BJ (cell line): ENCODE results near the gene NDUFS4. TPM values are rescaled to one million over a fixed set of nuclear protein-coding genes. Genes with fewer than 3 reads are reported as not detected.
A peak's percentile ranks its signal among the peaks of the same experiment; 100 is the strongest.
"Not testable (repeated sequence)": the region's sequence is repeated elsewhere in the genome, so short reads cannot be mapped to it uniquely, and the experiment has no call there.

Experiments
- CTCF ChIA-PET: fragments of 350-600 bp; formaldehyde crosslinking; extraction: SDS; loops from one replicate; lab custom pipeline; 2021; ENCODE audit warnings: antibody characterized with exemption, inconsistent platforms; lab: Yijun Ruan, JAX
- POLR2A ChIA-PET: fragments of 300-600 bp; sonication (Branson Sonifier 250); formaldehyde crosslinking; extraction: SDS; loops from one replicate; lab custom pipeline; 2021; ENCODE audit warnings: antibody characterized with exemption; lab: Charles Lee
- DNase-seq: peaks from one replicate; pipeline ENCODE4 v3.0.0-alpha.2; 2011; ENCODE audit warnings: low read depth
- H3K27me3 ChIP-seq: 2 replicates; pipeline ENCODE4 v1.6.0; 2011; ENCODE audit warnings: low read length; ENCODE audit not compliant: control insufficient read depth, insufficient read depth
- H3K36me3 ChIP-seq: 2 replicates; pipeline ENCODE4 v1.5.1; 2011; ENCODE audit warnings: low read length; ENCODE audit not compliant: control insufficient read depth, insufficient read depth
- H3K4me3 ChIP-seq: 2 replicates; pipeline ENCODE4 v1.5.1; 2011; ENCODE audit warnings: low read depth, mild to moderate bottlenecking, control low read depth, low read length
- polyA plus RNA-seq: library from polyadenylated mRNA; depleted of rRNA; stranded (reverse); fragments of >200 nt; gene quantifications from 2 replicates; pipeline ENCODE4 v1.2.3, GENCODE V29; 2011
- TF ChIP-seq, protein P1 (sequence below): IDR thresholded peaks from 2 replicates; pipeline ENCODE4 v1.5.1; 2011; ENCODE audit warnings: low read depth, mild to moderate bottlenecking, control low read depth, inconsistent platforms, low read length, moderate library complexity; ENCODE audit not compliant: insufficient read depth

Gene NDUFS4
- polyA plus RNA-seq, 1 experiment, result 51.6 TPM

DNA sequence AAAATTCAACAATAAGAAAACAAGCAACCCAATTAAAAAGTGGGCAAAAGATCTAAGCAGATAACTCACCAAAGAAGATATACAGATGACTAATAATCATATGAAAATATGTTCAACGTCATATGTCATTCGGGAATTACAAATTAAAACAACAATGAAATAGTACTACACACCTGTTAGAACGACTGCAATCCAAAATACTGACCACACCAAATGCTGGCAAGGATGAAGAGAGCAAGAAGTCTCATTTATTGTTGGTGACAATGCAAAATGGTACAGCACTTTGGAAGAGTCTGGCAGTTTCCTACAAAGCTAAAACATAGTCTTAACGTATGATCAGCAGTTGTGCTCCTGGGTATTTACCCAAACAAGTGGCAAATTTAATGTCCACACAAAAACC lies 37.5 kb downstream of the NDUFS4 start:
- DNase-seq, result no peak
- H3K4me3 ChIP-seq, result no peak overlapping the region
- POLR2A ChIA-PET, result no interaction called here
- CTCF ChIA-PET, result no interaction called here
- H3K27me3 ChIP-seq, result no peaks in the 10 kb centered on the region
- TF ChIP-seq, protein P1, sequence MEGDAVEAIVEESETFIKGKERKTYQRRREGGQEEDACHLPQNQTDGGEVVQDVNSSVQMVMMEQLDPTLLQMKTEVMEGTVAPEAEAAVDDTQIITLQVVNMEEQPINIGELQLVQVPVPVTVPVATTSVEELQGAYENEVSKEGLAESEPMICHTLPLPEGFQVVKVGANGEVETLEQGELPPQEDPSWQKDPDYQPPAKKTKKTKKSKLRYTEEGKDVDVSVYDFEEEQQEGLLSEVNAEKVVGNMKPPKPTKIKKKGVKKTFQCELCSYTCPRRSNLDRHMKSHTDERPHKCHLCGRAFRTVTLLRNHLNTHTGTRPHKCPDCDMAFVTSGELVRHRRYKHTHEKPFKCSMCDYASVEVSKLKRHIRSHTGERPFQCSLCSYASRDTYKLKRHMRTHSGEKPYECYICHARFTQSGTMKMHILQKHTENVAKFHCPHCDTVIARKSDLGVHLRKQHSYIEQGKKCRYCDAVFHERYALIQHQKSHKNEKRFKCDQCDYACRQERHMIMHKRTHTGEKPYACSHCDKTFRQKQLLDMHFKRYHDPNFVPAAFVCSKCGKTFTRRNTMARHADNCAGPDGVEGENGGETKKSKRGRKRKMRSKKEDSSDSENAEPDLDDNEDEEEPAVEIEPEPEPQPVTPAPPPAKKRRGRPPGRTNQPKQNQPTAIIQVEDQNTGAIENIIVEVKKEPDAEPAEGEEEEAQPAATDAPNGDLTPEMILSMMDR, result no peak
- no peaks in the 10 kb centered on the region for H3K36me3 ChIP-seq

GRCh38 chr5:53601570-53601969 lies 41.1 kb downstream of the NDUFS4 start:
- DNase-seq, result no peak
- POLR2A ChIA-PET, result no interaction called here
- Histone ChIP-seq H3K27me3 (no peaks in the 10 kb centered on the region), H3K36me3 (peaks cover 3% of the 10 kb centered on the region; the same call in 1 of the 2 replicates), H3K4me3 (no peak overlapping the region)
- TF ChIP-seq, protein P1, result no peak
- CTCF ChIA-PET, result no interaction called here

DNA sequence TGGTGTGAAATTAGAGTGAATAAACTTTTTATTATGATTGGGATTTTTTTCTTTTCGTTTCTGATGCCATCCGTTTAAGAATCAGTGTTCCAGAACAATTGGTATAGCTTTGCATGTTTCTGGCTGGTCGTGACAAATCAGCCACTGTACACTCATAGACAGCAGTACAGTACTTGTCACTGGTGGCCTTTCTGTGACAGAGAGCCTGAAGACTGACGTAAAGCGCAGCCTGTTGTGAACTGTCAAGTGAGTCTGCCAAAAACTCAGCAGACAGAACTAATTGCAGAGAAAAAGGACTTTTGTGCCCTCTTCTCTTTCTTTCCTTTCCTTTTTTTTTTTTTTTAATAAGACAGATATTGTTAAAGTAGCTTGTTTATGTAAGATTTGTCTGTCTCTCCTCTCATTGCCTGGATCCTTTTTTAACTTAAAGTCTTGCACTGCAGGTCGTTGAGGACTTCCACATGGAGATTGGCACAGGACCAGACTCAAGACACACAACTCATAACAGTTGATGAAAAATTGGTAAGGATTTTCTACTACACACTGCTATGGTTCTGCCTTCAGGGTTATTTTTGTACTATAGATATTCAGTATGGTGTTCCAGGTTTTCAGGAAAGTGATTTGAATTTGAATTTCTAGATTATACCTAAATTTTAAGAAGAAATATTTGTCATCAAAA lies 42.7 kb downstream of the NDUFS4 start:
- CTCF ChIA-PET, result no interaction called here
- POLR2A ChIA-PET, result no interaction called here
- DNase-seq, result no peak

GRCh38 chr5:53604309-53604708 lies 43.9 kb downstream of the NDUFS4 start:
- TF ChIP-seq, protein P1, result no peak

More for the DNA sequence above, 42.7 kb downstream of the NDUFS4 start:
- Histone ChIP-seq H3K4me3 (no peak overlapping the region), H3K27me3 (no peaks in the 10 kb centered on the region), H3K36me3 (peaks cover 3% of the 10 kb centered on the region; the same call in 1 of the 2 replicates)
- TF ChIP-seq, protein P1, result no peak

DNA sequence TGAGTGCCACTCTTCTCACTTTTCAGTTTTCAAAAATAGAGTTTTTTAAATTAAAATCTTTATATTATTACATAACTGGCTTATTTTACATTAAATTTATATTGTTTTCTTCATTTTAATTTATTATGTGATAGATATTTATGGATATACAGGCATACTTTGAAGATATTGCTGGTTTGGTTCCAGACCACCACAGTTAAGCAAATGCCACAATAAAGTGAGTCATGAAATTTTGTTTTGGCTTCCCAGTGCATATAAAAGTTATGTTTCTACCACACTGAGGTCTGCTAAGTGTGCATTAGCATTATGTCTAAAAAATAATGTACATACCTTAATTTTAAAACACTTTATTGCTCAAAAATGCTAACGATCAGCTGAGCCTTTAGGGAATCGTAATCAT lies 47.4 kb downstream of the NDUFS4 start:
- no peak overlapping the region for H3K4me3 ChIP-seq
- TF ChIP-seq, protein P1, result no peak
- CTCF ChIA-PET, result interaction anchor here (1.1 kb wide), 1 partner anchor 10 kb away, joined by 3 read pairs; no protein-coding TSS in a partner anchor

More at GRCh38 chr5:53604309-53604708, 43.9 kb downstream of the NDUFS4 start:
- ChIA-PET POLR2A (no interaction called here), CTCF (no interaction called here)
- no peak for DNase-seq
- Histone ChIP-seq H3K36me3 (peaks cover 3% of the 10 kb centered on the region; the same call in 1 of the 2 replicates), H3K4me3 (no peak overlapping the region), H3K27me3 (no peaks in the 10 kb centered on the region)

DNA sequence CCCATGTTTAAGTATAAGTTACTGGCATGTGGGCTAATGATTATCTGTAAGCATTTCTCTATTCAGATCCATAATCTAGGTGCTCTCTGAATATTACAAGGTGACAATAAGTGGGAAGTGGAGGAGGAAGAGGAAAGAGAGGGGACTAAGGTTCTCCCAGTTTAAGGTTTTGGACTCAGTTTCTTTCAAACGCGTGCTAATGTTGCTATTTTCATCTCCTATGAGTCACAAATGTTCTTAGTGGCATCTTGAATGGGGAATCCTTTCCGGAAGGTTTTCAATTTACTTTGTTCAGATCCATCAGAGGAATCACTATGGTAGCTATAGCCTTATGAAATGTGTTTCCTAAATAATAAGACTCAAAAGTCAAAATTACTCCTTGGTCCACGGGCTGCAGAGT lies 48.5 kb downstream of the NDUFS4 start:
- POLR2A ChIA-PET, DNase-seq, H3K27me3 ChIP-seq, H3K4me3 ChIP-seq, H3K36me3 ChIP-seq: not testable (repeated sequence)
- CTCF ChIA-PET, result interaction anchor here (1.1 kb wide), 1 partner anchor 9 kb away, joined by 3 read pairs; no protein-coding TSS in a partner anchor

More for the DNA sequence above, 47.4 kb downstream of the NDUFS4 start:
- H3K27me3 ChIP-seq, result no peaks in the 10 kb centered on the region
- DNase-seq, result peak; percentile 14
- POLR2A ChIA-PET, result no interaction called here
- H3K36me3 ChIP-seq, result peaks cover 3% of the 10 kb centered on the region; the same call in 1 of the 2 replicates
